Measurements from ENCODE around the gene STK16. TPM values are rescaled to one million over a fixed set of nuclear protein-coding genes. Genes with fewer than 3 reads are reported as not detected.

STK16 gene
- polyA plus RNA-seq, 1 donor from 2014 or later: 64.9 TPM

- Histone ChIP-seq H3K9me3 (ENCODE audit: low read length) (no peaks in the 10 kb centered on the region), H3K36me3 (ENCODE audit: insufficient read depth, low read length) (no peaks in the 10 kb centered on the region), H3K27ac (ENCODE audit: low read length) (no peak overlapping the region), H4K20me1 (ENCODE audit: insufficient read depth) (no peaks in the 10 kb centered on the region), H3K4me2 (ENCODE audit: low read length) (no peak overlapping the region), H3K4me3 (ENCODE audit: low read length) (no peak overlapping the region), H3K79me2 (replicated peaks; ENCODE audit: insufficient read depth, low read length) (no peaks in the 10 kb centered on the region), H3K9me2 (ENCODE audit: insufficient read depth, low read length) (no peaks in the 10 kb centered on the region), H3F3A (ENCODE audit: insufficient read depth, low read length, poor library complexity, severe bottlenecking) (no peaks in the 10 kb centered on the region), H2AFZ (ENCODE audit: low read depth, low read length) (no peak overlapping the region), H3K9ac (ENCODE audit: low read length) (no peak overlapping the region), H3K27me3 (ENCODE audit: insufficient read depth, low read depth, low read length) (no peaks in the 10 kb centered on the region)
- no peak for TF ChIP-seq MXI1 (conservative IDR thresholded peaks at IDR 0.05; ENCODE audit: poor library complexity, severe bottlenecking)
- TF ChIP-seq EZH2 (IDR thresholded peaks at IDR 0.05; ENCODE audit: borderline replicate concordance, insufficient read depth, low read length, poor library complexity, severe bottlenecking): no peak
- TF ChIP-seq CTCF (IDR thresholded peaks at IDR 0.05; ENCODE audit: poor library complexity, severe bottlenecking): no peak
- TF ChIP-seq POLR2AphosphoS5 (IDR thresholded peaks at IDR 0.05): no peak
- TF ChIP-seq SMC3 (conservative IDR thresholded peaks at IDR 0.05; ENCODE audit: poor library complexity): no peak
- no peak for TF ChIP-seq REST (IDR thresholded peaks at IDR 0.05; ENCODE audit: borderline replicate concordance)
- no peak for TF ChIP-seq TAF1 (IDR thresholded peaks at IDR 0.05; ENCODE audit: low read depth)
Observed at GRCh38 chr2:219213026-219213415, 32.3 kb upstream of the STK16 start.

GRCh38 chr2:219213486-219214071, 31.7 kb upstream of the STK16 start:
- H3K79me2 ChIP-seq (replicated peaks; ENCODE audit: insufficient read depth, low read length): no peaks in the 10 kb centered on the region
- TF ChIP-seq TAF1 (IDR thresholded peaks at IDR 0.05; ENCODE audit: low read depth) (no peak), EZH2 (IDR thresholded peaks at IDR 0.05; ENCODE audit: borderline replicate concordance, insufficient read depth, low read length, poor library complexity, severe bottlenecking) (no peak), EP300 (conservative IDR thresholded peaks at IDR 0.05; ENCODE audit: poor library complexity, severe bottlenecking) (no peak), REST (IDR thresholded peaks at IDR 0.05; ENCODE audit: borderline replicate concordance) (no peak), RAD21 (conservative IDR thresholded peaks at IDR 0.05) (no peak), CTCF (IDR thresholded peaks at IDR 0.05; ENCODE audit: poor library complexity, severe bottlenecking) (no peak), SMC3 (conservative IDR thresholded peaks at IDR 0.05; ENCODE audit: poor library complexity) (no peak)
- H3K4me2 ChIP-seq (ENCODE audit: low read length): no peak overlapping the region
- H4K20me1 ChIP-seq (ENCODE audit: insufficient read depth): no peaks in the 10 kb centered on the region
- no peaks in the 10 kb centered on the region for H3F3A ChIP-seq (ENCODE audit: insufficient read depth, low read length, poor library complexity, severe bottlenecking)
- H2AFZ ChIP-seq (ENCODE audit: low read depth, low read length): no peak overlapping the region
- no peaks in the 10 kb centered on the region for H3K27me3 ChIP-seq (ENCODE audit: insufficient read depth, low read depth, low read length)
- no peak overlapping the region for H3K27ac ChIP-seq (ENCODE audit: low read length)
- H3K9me3 ChIP-seq (ENCODE audit: low read length): no peaks in the 10 kb centered on the region
- H3K4me3 ChIP-seq (ENCODE audit: low read length): no peak overlapping the region
- no peak overlapping the region for H3K9ac ChIP-seq (ENCODE audit: low read length)
- H3K9me2 ChIP-seq (ENCODE audit: insufficient read depth, low read length): no peaks in the 10 kb centered on the region
- H3K36me3 ChIP-seq (ENCODE audit: insufficient read depth, low read length): no peaks in the 10 kb centered on the region

Measured in neural cell (in vitro differentiated cells).